WERI-Rb-1 (cell line): ENCODE results near the gene CCR9.

Experiments
- DNase-seq: peaks from one replicate; pipeline ENCODE4 v3.0.0-alpha.2; 2020
- H3K27ac ChIP-seq: fragments of 250-450 bp; sonication (Bioruptor Pico); 2 replicates; pipeline ENCODE4 v1.5.1; 2020; ENCODE audit warnings: mild to moderate bottlenecking, moderate library complexity
- H3K27me3 ChIP-seq: fragments of 250-450 bp; sonication (Bioruptor Pico); 2 replicates; pipeline ENCODE4 v1.5.1; 2021; ENCODE audit warnings: mild to moderate bottlenecking, low read depth, moderate library complexity; ENCODE audit not compliant: insufficient read depth, severe bottlenecking
- H3K36me3 ChIP-seq: fragments of 250-450 bp; sonication (Bioruptor Pico); 2 replicates; pipeline ENCODE4 v1.5.1; 2020; ENCODE audit warnings: mild to moderate bottlenecking, moderate library complexity
- H3K4me3 ChIP-seq: 2 replicates; pipeline ENCODE4 v1.5.1; 2011; ENCODE audit warnings: low read depth, mild to moderate bottlenecking, control low read depth, low read length
- H3K9me3 ChIP-seq: fragments of 250-450 bp; sonication (Bioruptor Pico); 2 replicates; pipeline ENCODE4 v1.5.1; 2021; ENCODE audit warnings: mild to moderate bottlenecking, moderate library complexity; ENCODE audit not compliant: severe bottlenecking
- TF ChIP-seq, protein P1 (sequence below): IDR thresholded peaks from 2 replicates; pipeline ENCODE4 v1.5.1; 2011; ENCODE audit warnings: low read depth, mild to moderate bottlenecking, control low read depth, inconsistent platforms, low read length

The CCR9 gene

DNA sequence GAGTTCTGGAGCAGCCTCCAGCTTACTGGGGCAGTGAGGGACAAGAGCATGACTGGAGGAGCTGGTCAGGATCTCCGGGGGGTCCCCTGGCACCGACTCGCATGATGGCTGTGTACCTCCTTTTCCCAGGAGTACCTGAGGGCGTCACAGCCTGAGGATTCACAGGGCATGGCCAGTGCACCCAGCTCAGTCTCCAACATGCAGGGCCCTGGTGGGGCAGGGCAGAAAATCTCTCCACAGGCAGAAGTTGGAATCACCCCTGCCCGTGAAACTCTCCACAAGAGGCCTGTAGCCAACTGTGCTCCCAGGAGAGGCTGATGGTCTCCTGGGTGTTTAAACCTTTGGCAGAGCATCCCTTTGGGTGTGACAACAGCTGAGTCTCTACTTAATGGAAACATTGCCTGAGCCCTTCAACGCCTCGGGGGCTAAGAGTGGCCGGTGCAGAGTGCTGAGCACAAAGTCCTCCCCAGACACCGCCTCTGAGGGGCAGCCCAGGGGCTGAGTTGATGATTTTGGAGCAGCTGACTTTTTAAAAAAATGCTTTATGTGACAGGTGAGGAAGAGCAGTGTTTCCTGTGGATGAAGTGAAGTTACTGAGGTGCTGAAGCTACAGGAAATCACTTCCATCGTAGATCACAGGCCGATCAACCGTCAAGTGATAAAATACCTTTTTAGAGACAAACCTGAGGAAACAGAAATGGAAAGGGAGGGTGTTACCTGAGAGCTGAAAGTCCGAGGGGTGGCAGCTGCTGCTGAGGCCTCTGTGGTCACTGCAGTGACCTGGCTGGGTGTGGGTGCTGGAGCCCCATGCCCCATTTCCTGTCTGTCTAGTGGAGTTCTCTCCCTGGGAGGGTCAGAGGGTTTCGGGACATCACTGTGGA is 35.1 kb downstream of the CCR9 start:
- no peak overlapping the region for H3K27ac ChIP-seq
- H3K27me3 ChIP-seq, result no peaks in the 10 kb centered on the region
- DNase-seq, result no peak
- H3K9me3 ChIP-seq, result no peaks in the 10 kb centered on the region
- TF ChIP-seq, protein P1, sequence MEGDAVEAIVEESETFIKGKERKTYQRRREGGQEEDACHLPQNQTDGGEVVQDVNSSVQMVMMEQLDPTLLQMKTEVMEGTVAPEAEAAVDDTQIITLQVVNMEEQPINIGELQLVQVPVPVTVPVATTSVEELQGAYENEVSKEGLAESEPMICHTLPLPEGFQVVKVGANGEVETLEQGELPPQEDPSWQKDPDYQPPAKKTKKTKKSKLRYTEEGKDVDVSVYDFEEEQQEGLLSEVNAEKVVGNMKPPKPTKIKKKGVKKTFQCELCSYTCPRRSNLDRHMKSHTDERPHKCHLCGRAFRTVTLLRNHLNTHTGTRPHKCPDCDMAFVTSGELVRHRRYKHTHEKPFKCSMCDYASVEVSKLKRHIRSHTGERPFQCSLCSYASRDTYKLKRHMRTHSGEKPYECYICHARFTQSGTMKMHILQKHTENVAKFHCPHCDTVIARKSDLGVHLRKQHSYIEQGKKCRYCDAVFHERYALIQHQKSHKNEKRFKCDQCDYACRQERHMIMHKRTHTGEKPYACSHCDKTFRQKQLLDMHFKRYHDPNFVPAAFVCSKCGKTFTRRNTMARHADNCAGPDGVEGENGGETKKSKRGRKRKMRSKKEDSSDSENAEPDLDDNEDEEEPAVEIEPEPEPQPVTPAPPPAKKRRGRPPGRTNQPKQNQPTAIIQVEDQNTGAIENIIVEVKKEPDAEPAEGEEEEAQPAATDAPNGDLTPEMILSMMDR, result no peak
- H3K36me3 ChIP-seq, result peaks cover 61% of the 10 kb centered on the region
- no peak overlapping the region for H3K4me3 ChIP-seq

DNA sequence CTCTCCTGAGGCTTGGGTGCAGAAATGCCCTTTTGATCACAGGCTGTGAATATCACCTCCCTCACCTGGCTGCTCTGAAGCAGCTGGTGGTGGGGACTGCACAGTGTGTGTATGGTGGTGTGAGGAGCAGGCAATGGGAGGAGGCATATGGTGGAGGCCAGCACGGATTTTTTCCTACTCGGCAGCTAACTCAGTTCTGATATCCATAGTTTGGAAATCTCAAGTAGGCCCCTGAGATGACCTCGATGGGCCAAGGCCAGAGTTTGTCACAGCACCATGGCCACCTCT is 35.6 kb downstream of the CCR9 start:
- no peaks in the 10 kb centered on the region for H3K9me3 ChIP-seq

DNA sequence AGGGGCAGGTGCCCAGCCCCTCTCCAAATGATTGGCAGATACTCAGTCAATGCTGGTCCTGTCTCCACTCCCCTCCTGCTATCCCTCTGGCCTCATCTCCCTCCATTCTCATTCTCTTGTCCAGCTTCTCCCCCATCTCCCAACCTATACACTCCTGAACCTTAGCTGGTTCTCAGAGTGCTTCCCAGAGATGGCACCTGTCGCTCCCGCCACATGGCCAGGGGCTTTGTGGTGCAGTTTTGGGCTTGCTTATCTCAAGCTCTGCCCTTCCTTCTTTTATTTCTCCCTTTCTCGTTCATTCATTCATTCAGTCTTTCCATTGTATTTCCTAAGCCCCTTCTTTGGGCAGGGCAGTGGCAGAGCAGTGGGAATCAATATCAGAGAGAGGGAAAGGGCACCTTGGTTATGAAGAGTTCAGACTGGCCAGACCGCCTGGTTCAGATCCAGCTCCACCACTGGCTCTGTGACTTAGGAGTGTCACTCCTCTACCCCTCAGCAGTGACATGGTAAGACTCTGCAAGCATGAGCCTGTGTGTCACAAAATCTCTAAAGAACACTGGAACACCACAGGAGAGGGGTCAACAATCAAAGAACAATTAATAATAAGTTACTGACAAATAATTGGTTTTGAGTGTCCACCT is 36.7 kb downstream of the CCR9 start:
- H3K9me3 ChIP-seq, result no peaks in the 10 kb centered on the region
- H3K27ac ChIP-seq, result no peak overlapping the region
- TF ChIP-seq, protein P1, result no peak
- H3K4me3 ChIP-seq, result no peak overlapping the region
- peaks cover 74% of the 10 kb centered on the region for H3K36me3 ChIP-seq
- no peaks in the 10 kb centered on the region for H3K27me3 ChIP-seq
- DNase-seq, result no peak

More for the DNA sequence above, 35.6 kb downstream of the CCR9 start:
- peaks cover 64% of the 10 kb centered on the region for H3K36me3 ChIP-seq
- no peak overlapping the region for H3K4me3 ChIP-seq
- no peak for DNase-seq
- H3K27me3 ChIP-seq, result no peaks in the 10 kb centered on the region
- TF ChIP-seq, protein P1, result no peak
- H3K27ac ChIP-seq, result no peak overlapping the region

DNA sequence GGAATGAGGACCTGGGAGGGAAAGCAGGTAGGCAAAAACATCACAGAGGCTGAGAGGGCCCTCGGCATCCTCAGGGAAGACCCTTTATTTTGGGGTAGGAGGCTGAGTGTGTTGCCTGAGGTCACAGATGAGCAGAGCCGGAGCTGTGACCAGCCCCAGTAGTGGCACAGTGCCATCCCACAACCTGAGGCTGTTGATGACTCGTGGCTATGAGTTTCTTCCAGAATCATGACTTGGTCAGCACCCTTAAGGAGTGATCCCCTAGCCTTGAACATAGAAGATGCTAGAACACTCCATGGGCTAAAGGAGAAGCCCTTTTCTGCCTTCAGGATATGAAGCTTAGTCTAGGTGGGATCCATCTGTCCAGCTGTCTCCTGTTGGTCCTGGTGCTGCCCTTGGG is 37.4 kb downstream of the CCR9 start:
- no peak for DNase-seq
- no peaks in the 10 kb centered on the region for H3K27me3 ChIP-seq
- no peaks in the 10 kb centered on the region for H3K9me3 ChIP-seq
- H3K36me3 ChIP-seq, result peaks cover 76% of the 10 kb centered on the region
- TF ChIP-seq, protein P1, result no peak
- no peak overlapping the region for H3K4me3 ChIP-seq
- H3K27ac ChIP-seq, result no peak overlapping the region

DNA sequence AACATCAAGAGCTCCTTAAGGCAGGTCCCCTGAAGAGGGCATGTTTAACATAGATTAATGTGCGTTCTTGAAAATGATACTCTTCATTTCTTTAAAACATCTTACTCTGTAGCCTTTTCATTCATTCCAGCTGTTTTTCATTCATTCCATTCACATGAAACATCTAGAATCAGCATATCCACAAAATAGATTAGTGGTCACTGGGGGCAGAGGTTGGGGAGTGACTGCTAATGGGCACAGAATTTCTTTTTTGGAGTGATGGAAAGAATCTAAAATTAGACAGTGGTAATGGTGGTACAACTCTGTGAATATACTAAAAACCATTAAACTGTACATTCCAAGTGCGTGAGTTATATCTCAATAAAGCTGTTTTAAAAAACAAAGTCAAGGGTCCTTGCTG is 41.5 kb downstream of the CCR9 start:
- H3K27me3 ChIP-seq, result no peaks in the 10 kb centered on the region
- TF ChIP-seq, protein P1, result no peak
- H3K36me3 ChIP-seq, result peaks cover 85% of the 10 kb centered on the region
- no peak overlapping the region for H3K4me3 ChIP-seq
- DNase-seq, result no peak
- H3K27ac ChIP-seq, result no peak overlapping the region
- no peaks in the 10 kb centered on the region for H3K9me3 ChIP-seq
